Natural killer cell (primary cell): ENCODE data around the gene FDXR. TPM values are rescaled to one million over a fixed set of nuclear protein-coding genes. Genes with fewer than 3 reads are reported as not detected.

Experiments
- ATAC-seq, 3 donors: fragments of 150-1000 bp in 2 of 3; fragments of 200-7000 bp in 1 of 3; cut with Tn5 transposase; 1 replicate in 1 of 3; 2 replicates in 2 of 3; pipeline ENCODE4 v1.10.0; 2021; ENCODE audit warnings: mild to moderate bottlenecking in 2 of 3, moderate library complexity in 2 of 3
- DNase-seq, 2 donors: peaks; one replicate each; pipeline versions ENCODE4 v3.0.0 to v3.0.0-alpha.2; 2013 to 2021; ENCODE audit warnings: mixed read lengths in 1 of 2
- H3K27ac ChIP-seq: one replicate; pipeline ENCODE4 v1.5.1; 2013; ENCODE audit warnings: mild to moderate bottlenecking, low read length
- H3K27me3 ChIP-seq: one replicate; pipeline ENCODE4 v1.6.1; 2013; ENCODE audit warnings: low read length; ENCODE audit not compliant: control insufficient read depth, insufficient read depth
- H3K36me3 ChIP-seq: one replicate; pipeline ENCODE4 v1.6.1; 2013; ENCODE audit warnings: low read length; ENCODE audit not compliant: control insufficient read depth, insufficient read depth
- H3K4me1 ChIP-seq: one replicate; pipeline ENCODE4 v1.6.1; 2013; ENCODE audit warnings: low read length; ENCODE audit not compliant: control insufficient read depth, insufficient read depth
- H3K4me3 ChIP-seq: one replicate; pipeline ENCODE4 v1.5.1; 2013; ENCODE audit warnings: low read length
- H3K9me3 ChIP-seq: one replicate; pipeline ENCODE4 v1.6.1; 2013; ENCODE audit warnings: low read length; ENCODE audit not compliant: control insufficient read depth, insufficient read depth
- H3K27ac Mint-ChIP-seq, 2 donors: one replicate each; pipeline ENCODE4 v1.8.0; 2022; ENCODE audit warnings: mild to moderate bottlenecking in 2 of 2, mixed read lengths in 2 of 2, moderate library complexity in 1 of 2
- H3K27me3 Mint-ChIP-seq, 2 donors: one replicate each; pipeline ENCODE4 v1.8.0; 2022; ENCODE audit warnings: low read depth in 2 of 2, mixed read lengths in 2 of 2
- H3K36me3 Mint-ChIP-seq: one replicate; pipeline ENCODE4 v1.8.0; 2022; ENCODE audit warnings: mixed read lengths
- H3K4me1 Mint-ChIP-seq, 2 donors: one replicate each; pipeline ENCODE4 v1.8.0; 2022; ENCODE audit warnings: mixed read lengths in 2 of 2
- H3K4me3 Mint-ChIP-seq: one replicate; pipeline ENCODE4 v1.8.0; 2022; ENCODE audit warnings: mild to moderate bottlenecking, moderate library complexity, mixed read lengths
- H3K9me3 Mint-ChIP-seq, 2 donors: one replicate each; pipeline ENCODE4 v1.8.0; 2022; ENCODE audit warnings: mixed read lengths in 2 of 2
- CTCF ChIP-seq: fragments of 200-600 bp; IDR thresholded peaks from one replicate; pipeline ENCODE4 v1.8.0; 2022; ENCODE audit warnings: antibody characterized with exemption
- WGBS: methylation state at CpG from one replicate; pipeline ENCODE4 v1.1.7; 2013; ENCODE audit warnings: missing lambda C conversion rate; ENCODE audit not compliant: insufficient coverage; 5-methylcytosine and 5-hydroxymethylcytosine counted together
- intact Hi-C: fragments of 100-400 bp; cut with micrococcal nuclease; formaldehyde crosslinking; loops from one replicate; pipeline ENCODE4 v1.14.2; 2022
- total RNA-seq, 4 donors: library from RNA; stranded (reverse); fragments of 120-200 nt in 1 of 4; gene quantifications; one replicate each; pipeline versions ENCODE4 v1.2.3 to v1.2.4, GENCODE V29; 2013 to 2022

The FDXR gene
- total RNA-seq, 3 donors from 2014 or later (not counting 1 experiment from before 2014, with no cell fraction given) = 4.5 to 9.1 (median 7.8) TPM

GRCh38 chr17:74840989-74841666 is 31.7 kb downstream of the FDXR start:
- peak overlapping the region; percentile 5 for H3K4me3 Mint-ChIP-seq
- H3K4me1 Mint-ChIP-seq = peaks cover 8 to 18% of the 10 kb centered on the region in 2 donors
- 32% methylated on average over 13 of the region's 13 CpGs for WGBS
- Histone ChIP-seq H3K4me3 (no peak overlapping the region), H3K4me1 (peaks cover 23% of the 10 kb centered on the region), H3K27me3 (peaks cover 3% of the 10 kb centered on the region), H3K9me3 (no peaks in the 10 kb centered on the region), H3K27ac (no peak overlapping the region), H3K36me3 (peaks cover 4% of the 10 kb centered on the region)
- H3K9me3 Mint-ChIP-seq = no peaks in the 10 kb centered on the region
- intact Hi-C loops = no loop called here
- peaks cover 0 to 10% of the 10 kb centered on the region in 2 donors for H3K27me3 Mint-ChIP-seq
- H3K36me3 Mint-ChIP-seq = no peaks in the 10 kb centered on the region
- no peak overlapping the region for H3K27ac Mint-ChIP-seq
- DNase-seq = no peak
- ATAC-seq = no peak
- TF ChIP-seq CTCF = no peak

- H3K9me3 Mint-ChIP-seq = no peaks in the 10 kb centered on the region
- H3K27me3 Mint-ChIP-seq = peaks cover 0 to 10% of the 10 kb centered on the region in 2 donors
- intact Hi-C loops = no loop called here
- peaks cover 8 to 18% of the 10 kb centered on the region in 2 donors for H3K4me1 Mint-ChIP-seq
- H3K4me3 ChIP-seq = no peak overlapping the region
- no peak overlapping the region for H3K27ac ChIP-seq
- H3K36me3 Mint-ChIP-seq = no peaks in the 10 kb centered on the region
- no peak overlapping the region for H3K27ac Mint-ChIP-seq
- TF ChIP-seq CTCF = no peak
- H3K27me3 ChIP-seq = peaks cover 3% of the 10 kb centered on the region
- peaks cover 4% of the 10 kb centered on the region for H3K36me3 ChIP-seq
- 90% methylated on average over 6 of the region's 7 CpGs for WGBS
- H3K9me3 ChIP-seq = no peaks in the 10 kb centered on the region
- no peak for ATAC-seq
- H3K4me1 ChIP-seq = peaks cover 23% of the 10 kb centered on the region
- no peak for DNase-seq
- H3K4me3 Mint-ChIP-seq = no peak overlapping the region
These were observed 32.6 kb downstream of the FDXR start for GRCh38 chr17:74839990-74840852.

GRCh38 chr17:74838274-74838673 is 34.5 kb downstream of the FDXR start:
- Histone ChIP-seq H3K27me3 (peaks cover 3% of the 10 kb centered on the region), H3K9me3 (no peaks in the 10 kb centered on the region), H3K4me3 (no peak overlapping the region), H3K36me3 (peaks cover 4% of the 10 kb centered on the region), H3K27ac (no peak overlapping the region), H3K4me1 (peaks cover 37% of the 10 kb centered on the region)
- 93% methylated on average over 9 of the region's 9 CpGs for WGBS
- Mint-ChIP-seq H3K27me3 (no peaks in the 10 kb centered on the region), H3K36me3 (no peaks in the 10 kb centered on the region), H3K4me3 (no peak overlapping the region), H3K27ac (no peak overlapping the region), H3K4me1 (peaks cover 8 to 24% of the 10 kb centered on the region in 2 donors), H3K9me3 (no peaks in the 10 kb centered on the region)
- intact Hi-C loops = no loop called here
- TF ChIP-seq CTCF = no peak
- DNase-seq (no peak), ATAC-seq (no peak)
